Stimulated activated CD8-positive, alpha-beta memory T cell treated with anti-CD3 and anti-CD28 coated beads, Interleukin-4, amount 100 ng/mL, for 48 hours (primary cell): ENCODE data around the gene SCGB1C2.

Experiments used
- DNase-seq: peaks from one replicate; pipeline ENCODE4 v3.0.0-alpha.2; 2020

SCGB1C2 gene

GRCh38 chr17:173166-173911 lies 36.0 kb downstream of the SCGB1C2 start:
- no peak for DNase-seq

GRCh38 chr17:177155-177554 lies 39.8 kb downstream of the SCGB1C2 start:
- DNase-seq = no peak

GRCh38 chr17:177762-178161 lies 40.4 kb downstream of the SCGB1C2 start:
- DNase-seq = no peak

- DNase-seq = no peak
Measured at GRCh38 chr17:178292-179065, 41.1 kb downstream of the SCGB1C2 start.

- DNase-seq = no peak
Measured at GRCh38 chr17:179066-179432, 41.7 kb downstream of the SCGB1C2 start.

- DNase-seq = no peak
Measured at GRCh38 chr17:179781-180380, 42.5 kb downstream of the SCGB1C2 start.

GRCh38 chr17:180381-181244 lies 43.2 kb downstream of the SCGB1C2 start:
- no peak for DNase-seq

GRCh38 chr17:181245-182049 lies 44.1 kb downstream of the SCGB1C2 start, which contains the start of gene DOC2B:
TSS of gene DOC2B (minus strand) at chr17:181650. CDS start at chr17:181479, 171 bp downstream.
- no peak for DNase-seq

- no peak for DNase-seq
Measured at GRCh38 chr17:182050-182751, 44.8 kb downstream of the SCGB1C2 start.

- DNase-seq = no peak
Measured at GRCh38 chr17:183021-183420, 45.7 kb downstream of the SCGB1C2 start.

GRCh38 chr17:185445-186138 lies 48.2 kb downstream of the SCGB1C2 start:
- DNase-seq = peak; percentile 54

GRCh38 chr17:187130-187529 lies 49.8 kb downstream of the SCGB1C2 start:
- DNase-seq = no peak
